HCT116 (cell line): ENCODE data around the gene ARHGEF10L. TPM values are rescaled to one million over a fixed set of nuclear protein-coding genes. Genes with fewer than 3 reads are reported as not detected.

Source experiments
- ATAC-seq: fragments of 200-7000 bp; cut with Tn5 transposase; 2 replicates; pipeline ENCODE4 v1.9.1; 2020; ENCODE audit warnings: mild to moderate bottlenecking, moderate library complexity
- BruUV-seq: library from RNA; stranded (reverse); fragments of 400-500 nt; replicated peaks from 2 replicates; lab custom pipeline; 2021; lab: Mats Ljungman, UMichigan
- CTCF ChIA-PET: fragments of 300-600 bp; sonication (Branson Sonifier 250); formaldehyde crosslinking; loops from one replicate; lab custom pipeline; 2021; ENCODE audit warnings: antibody characterized with exemption; lab: Charles Lee
- POLR2A ChIA-PET: fragments of 300-600, 350-600 bp; sonication (Branson Sonifier 250); formaldehyde crosslinking; loops from one replicate; lab custom pipeline; 2021; ENCODE audit warnings: antibody characterized with exemption; lab: Charles Lee
- RAD21 ChIA-PET, 2 experiments: fragments of 300-600 bp; sonication (Branson Sonifier 250); formaldehyde crosslinking; loops; one replicate each; lab custom pipeline; 2023; ENCODE audit warnings: low total read pairs in 2 of 2; ENCODE audit not compliant: uncharacterized antibody in 2 of 2, unreplicated experiment in 2 of 2, low non-redundant PET in 1 of 2; lab: Charles Lee
- DNase-seq: peaks from one replicate; pipeline ENCODE4 v3.0.0-alpha.2; 2010; ENCODE audit warnings: low read depth, low spot score
- H2AFZ ChIP-seq: fragments of 200-600 bp; shearing (Covaris generic), sonication (generic); 2 replicates; pipeline ENCODE4 v1.6.1; 2017; ENCODE audit warnings: low read depth, mixed run types, mixed read lengths, antibody characterized with exemption, low read length; ENCODE audit not compliant: poor library complexity, severe bottlenecking
- H3K27ac ChIP-seq: 2 replicates; pipeline ENCODE4 v1.5.1; 2012; ENCODE audit warnings: low read depth, low read length
- H3K27me3 ChIP-seq: fragments of 200-600 bp; sonication (generic); 2 replicates; pipeline ENCODE4 v1.6.1; 2016; ENCODE audit warnings: mixed run types, low read length, mixed read lengths; ENCODE audit not compliant: insufficient read depth
- H3K36me3 ChIP-seq, 2 experiments: fragments of 200-500 bp in 1 of 2; fragments of 200-600 bp in 1 of 2; sonication (Bioruptor generic) in 1 of 2; sonication (generic) in 1 of 2; 2 replicates each; pipeline versions ENCODE4 v1.5.1 to v1.6.1; 2014 to 2016; ENCODE audit warnings: low read length in 2 of 2, inconsistent platforms in 1 of 2, mixed read lengths in 1 of 2, mixed run types in 1 of 2; ENCODE audit not compliant: insufficient read depth in 2 of 2, control insufficient read depth in 1 of 2
- H3K4me1 ChIP-seq, 2 experiments: fragments of 200-600 bp in 1 of 2; sonication (generic) in 1 of 2; 2 replicates each; pipeline versions ENCODE4 v1.5.1 to v1.6.1; 2012 to 2017; ENCODE audit warnings: low read length in 2 of 2, inconsistent platforms in 1 of 2, mild to moderate bottlenecking in 1 of 2, mixed read lengths in 1 of 2, mixed run types in 1 of 2, moderate library complexity in 1 of 2; ENCODE audit not compliant: insufficient read depth in 2 of 2, control insufficient read depth in 1 of 2
- H3K4me2 ChIP-seq: fragments of 200-600 bp; sonication (generic); 2 replicates; pipeline ENCODE4 v1.6.1; 2017; ENCODE audit warnings: mixed run types, low read length, mixed read lengths
- H3K4me3 ChIP-seq, 2 experiments: fragments of 200-600 bp in 1 of 2; sonication (generic) in 1 of 2; replicated peaks in 1 of 2; 2 replicates each; pipeline ENCODE4 v1.5.1; 2011 to 2016; ENCODE audit warnings: low read length in 2 of 2, control low read depth in 1 of 2, low read depth in 1 of 2, mild to moderate bottlenecking in 1 of 2, mixed read lengths in 1 of 2, mixed run types in 1 of 2
- H3K79me2 ChIP-seq: fragments of 200-600 bp; sonication (generic); 2 replicates; pipeline ENCODE4 v1.6.1; 2017; ENCODE audit warnings: mild to moderate bottlenecking, mixed run types, low read length, moderate library complexity, mixed read lengths; ENCODE audit not compliant: insufficient read depth
- H3K9ac ChIP-seq: fragments of 200-600 bp; sonication (generic); 2 replicates; pipeline ENCODE4 v1.6.1; 2016; ENCODE audit warnings: low read length, mixed read lengths
- H3K9me2 ChIP-seq: fragments of 200-600 bp; sonication (generic), shearing (Covaris generic); 2 replicates; pipeline ENCODE4 v1.6.1; 2017; ENCODE audit warnings: mixed run types, mild to moderate bottlenecking, moderate library complexity; ENCODE audit not compliant: insufficient read depth
- H3K9me3 ChIP-seq, 2 experiments: fragments of 200-500 bp in 1 of 2; fragments of 200-600 bp in 1 of 2; sonication (Bioruptor generic) in 1 of 2; sonication (generic) in 1 of 2; 2 replicates each; pipeline ENCODE4 v1.6.1; 2014 to 2017; ENCODE audit warnings: low read length in 2 of 2, mixed read lengths in 2 of 2, inconsistent platforms in 1 of 2, low read depth in 1 of 2, mild to moderate bottlenecking in 1 of 2, mixed run types in 1 of 2, moderate library complexity in 1 of 2; ENCODE audit not compliant: control insufficient read depth in 1 of 2, insufficient read depth in 1 of 2
- H4K20me1 ChIP-seq: fragments of 200-600 bp; sonication (generic), shearing (Covaris generic); 2 replicates; pipeline ENCODE4 v1.6.1; 2017; ENCODE audit warnings: mixed run types, mild to moderate bottlenecking, moderate library complexity; ENCODE audit not compliant: insufficient read depth
- CEBPB ChIP-seq: IDR thresholded peaks from 2 replicates; pipeline ENCODE4 v1.6.1; 2012; ENCODE audit warnings: low read depth
- EGR1 ChIP-seq: IDR thresholded peaks from 2 replicates; pipeline ENCODE4 v1.6.1; 2012; ENCODE audit warnings: low read depth
- EZH2 ChIP-seq: fragments of 200-600 bp; sonication (generic); IDR thresholded peaks from 2 replicates; pipeline ENCODE4 v1.6.1; 2017; ENCODE audit warnings: antibody characterized with exemption, mixed run types
- EZH2phosphoT487 ChIP-seq: fragments of 200-600 bp; IDR thresholded peaks from 2 replicates; pipeline ENCODE4 v1.6.1; 2018; ENCODE audit warnings: antibody characterized with exemption, borderline replicate concordance
- JUND ChIP-seq: IDR thresholded peaks from 2 replicates; pipeline ENCODE4 v1.6.1; 2012
- POLR2A ChIP-seq: IDR thresholded peaks from 2 replicates; pipeline ENCODE4 v1.7.0; 2011; ENCODE audit warnings: borderline replicate concordance; ENCODE audit not compliant: insufficient read depth, insufficient read length; ENCODE audit errors: extremely low read depth
- POLR2AphosphoS5 ChIP-seq: IDR thresholded peaks from 2 replicates; pipeline ENCODE4 v1.6.1; 2011; ENCODE audit warnings: mild to moderate bottlenecking, low read depth, low read length, moderate library complexity
- SRF ChIP-seq: IDR thresholded peaks from 2 replicates; pipeline ENCODE4 v1.6.1; 2012; ENCODE audit warnings: low read depth
- TCF7L2 ChIP-seq: IDR thresholded peaks from 2 replicates; pipeline ENCODE4 v1.7.0; 2011; ENCODE audit warnings: borderline replicate concordance, inconsistent platforms; ENCODE audit not compliant: insufficient read depth, insufficient read length; ENCODE audit errors: extremely low read depth
- YY1 ChIP-seq: IDR thresholded peaks from 2 replicates; pipeline ENCODE4 v1.6.1; 2011; ENCODE audit warnings: low read length, low read depth, moderate library complexity, mild to moderate bottlenecking; ENCODE audit not compliant: insufficient replicate concordance; ENCODE audit errors: extremely low read depth
- ZFX ChIP-seq: fragments of 450-650 bp; IDR thresholded peaks from 2 replicates; pipeline ENCODE4 v1.6.1; 2017
- ZNF274 ChIP-seq: fragments of 200-500 bp; sonication (Bioruptor generic); IDR thresholded peaks from 2 replicates; pipeline ENCODE4 v1.6.1; 2014; ENCODE audit warnings: mild to moderate bottlenecking, low read depth, low read length, inconsistent platforms
- intact Hi-C: fragments of 100-400 bp; cut with micrococcal nuclease; formaldehyde crosslinking; loops from 2 replicates; pipeline ENCODE4 v1.10.0; 2022
- total RNA-seq: library from RNA; stranded (reverse); gene quantifications from one replicate; pipeline ENCODE4 v1.2.1, GENCODE V29; 2021; ENCODE audit not compliant: unreplicated experiment
- TF ChIP-seq, protein P1 (sequence below): IDR thresholded peaks from 2 replicates; pipeline ENCODE4 v1.6.1; 2012; ENCODE audit warnings: low read depth

The ARHGEF10L gene
- total RNA-seq, 1 experiment from 2014 or later: 14.7 TPM

DNA sequence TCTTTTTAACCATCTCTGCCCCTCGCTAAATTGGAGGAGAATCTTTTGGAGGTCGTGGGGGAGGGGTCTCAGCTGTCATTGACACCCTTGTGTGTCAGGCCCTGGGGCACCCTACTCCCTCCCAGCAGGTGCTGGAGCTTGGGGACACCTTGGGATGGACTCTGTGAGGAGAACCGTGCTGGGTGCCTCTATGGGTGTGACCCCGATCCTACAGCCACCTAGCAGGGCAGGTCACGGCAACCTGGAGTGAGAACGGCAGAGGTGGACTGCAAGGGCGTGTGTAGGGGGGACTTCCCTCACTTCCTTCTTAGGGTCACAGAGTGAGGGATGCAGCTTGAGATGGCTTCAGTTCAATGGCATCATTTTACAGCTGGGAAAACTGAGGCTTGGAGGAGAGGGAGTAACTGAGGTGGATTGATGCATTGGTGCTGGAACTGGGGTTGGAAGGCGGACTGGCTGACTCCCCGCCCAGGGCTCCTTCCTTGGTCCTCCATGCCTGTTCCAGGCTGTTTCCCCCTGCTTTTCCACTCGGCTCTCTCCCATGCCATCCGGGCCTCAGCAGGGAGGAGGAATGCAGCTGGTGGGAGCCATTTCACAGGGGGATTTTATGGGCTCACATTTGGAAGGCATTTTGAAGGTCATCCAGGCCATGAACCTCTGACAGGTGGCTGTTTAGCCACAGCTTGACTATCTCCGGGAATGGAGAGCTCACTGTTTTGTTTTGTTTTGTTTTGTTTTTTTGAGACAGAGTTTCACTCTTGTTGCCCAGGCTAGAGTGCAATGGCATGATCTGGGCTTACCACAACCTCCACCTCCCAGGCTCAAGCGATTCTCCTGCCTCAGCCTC, 18.8 kb upstream of the ARHGEF10L start:
- Histone ChIP-seq H3K4me3 (peak overlapping the region; percentile 29 to 45), H3K9ac (peak overlapping the region; percentile 44), H3K27ac (peak overlapping the region; percentile 60), H3K4me1 (peaks cover 43 to 81% of the 10 kb centered on the region in 2 experiments), H3K4me2 (peak overlapping the region; percentile 74), H3K27me3 (no peaks in the 10 kb centered on the region), H3K36me3 (no peaks in the 10 kb centered on the region), H2AFZ (peak overlapping the region; percentile 50), H3K79me2 (no peaks in the 10 kb centered on the region), H3K9me3 (no peaks in the 10 kb centered on the region), H4K20me1 (no peaks in the 10 kb centered on the region), H3K9me2 (no peaks in the 10 kb centered on the region)
- no peak for DNase-seq
- intact Hi-C loops: loop anchor here (1.0 kb wide), 1 partner anchor 49 kb away; no protein-coding TSS in a partner anchor
- peak; percentile 32 for ATAC-seq
- RAD21 ChIA-PET: no interaction called here
- TSS peak; percentile 52 for BruUV-seq
- CTCF ChIA-PET: interaction anchor here (1.0 to 1.4 kb wide), 3 partner anchors 18 to 86 kb away, joined by 3 to 5 read pairs (median 4); no protein-coding TSS in a partner anchor
- POLR2A ChIA-PET: interaction anchor here (1.5 to 1.6 kb wide), 2 partner anchors 9 to 24 kb away, joined by 3 to 6 read pairs; no protein-coding TSS in a partner anchor
- TF ChIP-seq CEBPB (no peak), SRF (no peak), YY1 (no peak)
- TF ChIP-seq, all 23 proteins: peak for 0

DNA sequence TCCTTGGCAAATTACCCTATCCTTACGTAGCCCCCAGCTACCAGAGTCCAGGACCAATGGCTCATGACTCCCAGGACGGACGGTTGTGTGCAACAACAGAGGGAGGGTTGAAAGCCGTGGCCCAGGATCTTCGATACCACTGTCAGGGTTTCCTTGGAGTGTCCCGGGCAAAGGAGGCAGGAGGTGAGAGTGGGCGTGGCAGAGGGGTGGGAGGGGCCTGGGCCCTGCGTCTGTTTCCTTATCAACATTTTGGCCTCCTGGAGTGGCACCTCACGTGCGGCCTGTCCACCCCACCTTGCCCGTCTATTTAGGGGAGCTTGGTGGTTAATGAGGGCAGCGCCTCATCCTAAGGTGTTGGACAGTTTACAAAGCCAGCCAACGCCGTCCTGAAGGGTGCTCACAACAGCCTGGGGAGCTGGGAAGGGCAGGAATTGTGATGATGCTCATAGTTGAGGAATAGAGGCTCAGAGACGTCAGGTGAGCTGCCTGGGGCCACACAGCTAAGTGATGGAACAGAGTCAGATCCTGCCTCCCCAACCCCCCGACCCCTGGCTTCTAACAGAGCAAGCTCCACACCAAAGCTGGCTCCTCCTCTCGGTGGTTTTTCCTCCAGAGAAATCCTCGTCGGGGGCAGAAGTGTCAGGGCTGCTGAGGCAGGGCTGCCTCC, 17.4 kb upstream of the ARHGEF10L start:
- 0 out of 2 replicates have a peak, but pooled peaks have one; percentile 18 for ATAC-seq
- no peaks in the 10 kb centered on the region for H3K36me3 ChIP-seq

More for the DNA sequence above, 17.4 kb upstream of the ARHGEF10L start:
- intact Hi-C loops: no loop called here
- ChIA-PET RAD21 (no interaction called here), POLR2A (interaction anchor here (0.5 to 1.6 kb wide), 2 partner anchors 23 to 471 kb away, joined by 3 read pairs; no protein-coding TSS in a partner anchor), CTCF (interaction anchor here (1.4 kb wide), 1 partner anchor 84 kb away, joined by 3 read pairs; no protein-coding TSS in a partner anchor)
- Histone ChIP-seq H3K4me1 (peaks cover 54 to 81% of the 10 kb centered on the region in 2 experiments), H3K4me3 (no peak overlapping the region), H3K9me2 (no peaks in the 10 kb centered on the region), H3K9me3 (no peaks in the 10 kb centered on the region), H3K27me3 (no peaks in the 10 kb centered on the region), H3K27ac (no peak overlapping the region; the same call in 1 of the 2 replicates), H3K79me2 (no peaks in the 10 kb centered on the region), H2AFZ (no peak overlapping the region), H3K4me2 (peak overlapping the region; percentile 48), H4K20me1 (no peaks in the 10 kb centered on the region), H3K9ac (no peak overlapping the region)
- DNase-seq: no peak
- BruUV-seq: no TSS peak
- TF ChIP-seq TCF7L2 (no peak), EZH2phosphoT487 (no peak), ZFX (no peak), POLR2AphosphoS5 (no peak), ZNF274 (no peak), POLR2A (no peak), JUND (no peak), EZH2 (no peak), EGR1 (no peak)
- TF ChIP-seq, protein P1, sequence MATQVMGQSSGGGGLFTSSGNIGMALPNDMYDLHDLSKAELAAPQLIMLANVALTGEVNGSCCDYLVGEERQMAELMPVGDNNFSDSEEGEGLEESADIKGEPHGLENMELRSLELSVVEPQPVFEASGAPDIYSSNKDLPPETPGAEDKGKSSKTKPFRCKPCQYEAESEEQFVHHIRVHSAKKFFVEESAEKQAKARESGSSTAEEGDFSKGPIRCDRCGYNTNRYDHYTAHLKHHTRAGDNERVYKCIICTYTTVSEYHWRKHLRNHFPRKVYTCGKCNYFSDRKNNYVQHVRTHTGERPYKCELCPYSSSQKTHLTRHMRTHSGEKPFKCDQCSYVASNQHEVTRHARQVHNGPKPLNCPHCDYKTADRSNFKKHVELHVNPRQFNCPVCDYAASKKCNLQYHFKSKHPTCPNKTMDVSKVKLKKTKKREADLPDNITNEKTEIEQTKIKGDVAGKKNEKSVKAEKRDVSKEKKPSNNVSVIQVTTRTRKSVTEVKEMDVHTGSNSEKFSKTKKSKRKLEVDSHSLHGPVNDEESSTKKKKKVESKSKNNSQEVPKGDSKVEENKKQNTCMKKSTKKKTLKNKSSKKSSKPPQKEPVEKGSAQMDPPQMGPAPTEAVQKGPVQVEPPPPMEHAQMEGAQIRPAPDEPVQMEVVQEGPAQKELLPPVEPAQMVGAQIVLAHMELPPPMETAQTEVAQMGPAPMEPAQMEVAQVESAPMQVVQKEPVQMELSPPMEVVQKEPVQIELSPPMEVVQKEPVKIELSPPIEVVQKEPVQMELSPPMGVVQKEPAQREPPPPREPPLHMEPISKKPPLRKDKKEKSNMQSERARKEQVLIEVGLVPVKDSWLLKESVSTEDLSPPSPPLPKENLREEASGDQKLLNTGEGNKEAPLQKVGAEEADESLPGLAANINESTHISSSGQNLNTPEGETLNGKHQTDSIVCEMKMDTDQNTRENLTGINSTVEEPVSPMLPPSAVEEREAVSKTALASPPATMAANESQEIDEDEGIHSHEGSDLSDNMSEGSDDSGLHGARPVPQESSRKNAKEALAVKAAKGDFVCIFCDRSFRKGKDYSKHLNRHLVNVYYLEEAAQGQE: no peak
